CD4-positive, alpha-beta T cell treated with Interleukin-17A for 1 hour (primary cell): ENCODE results near the gene NAA60.
"Not testable (repeated sequence)": the region's sequence is repeated elsewhere in the genome, so short reads cannot be mapped to it uniquely, and the experiment has no call there.

ENCODE experiments used
- DNase-seq: peaks from one replicate; pipeline ENCODE4 v3.0.0-alpha.2; 2020

NAA60 gene

DNA sequence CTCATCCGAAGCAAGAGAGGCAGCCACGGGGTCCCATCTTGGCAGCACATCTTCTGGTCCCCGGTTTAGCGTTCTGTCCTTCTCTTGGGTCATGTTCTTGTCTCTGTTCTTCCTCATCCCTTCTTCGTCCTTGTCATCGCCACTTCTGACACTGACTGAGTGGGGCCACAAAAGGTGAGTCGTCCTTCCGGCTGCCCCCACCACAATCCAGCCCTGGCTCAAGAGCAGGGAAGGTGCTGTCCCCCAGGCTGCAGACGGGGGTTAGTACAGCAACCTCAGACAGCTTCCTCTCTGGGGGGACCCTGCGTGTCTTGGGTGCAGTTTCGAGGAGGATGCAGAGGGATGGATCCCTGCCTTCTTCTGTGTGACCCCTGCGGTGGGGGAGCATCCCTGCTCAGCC, 21.8 kb downstream of the NAA60 start:
- no peak for DNase-seq

DNA sequence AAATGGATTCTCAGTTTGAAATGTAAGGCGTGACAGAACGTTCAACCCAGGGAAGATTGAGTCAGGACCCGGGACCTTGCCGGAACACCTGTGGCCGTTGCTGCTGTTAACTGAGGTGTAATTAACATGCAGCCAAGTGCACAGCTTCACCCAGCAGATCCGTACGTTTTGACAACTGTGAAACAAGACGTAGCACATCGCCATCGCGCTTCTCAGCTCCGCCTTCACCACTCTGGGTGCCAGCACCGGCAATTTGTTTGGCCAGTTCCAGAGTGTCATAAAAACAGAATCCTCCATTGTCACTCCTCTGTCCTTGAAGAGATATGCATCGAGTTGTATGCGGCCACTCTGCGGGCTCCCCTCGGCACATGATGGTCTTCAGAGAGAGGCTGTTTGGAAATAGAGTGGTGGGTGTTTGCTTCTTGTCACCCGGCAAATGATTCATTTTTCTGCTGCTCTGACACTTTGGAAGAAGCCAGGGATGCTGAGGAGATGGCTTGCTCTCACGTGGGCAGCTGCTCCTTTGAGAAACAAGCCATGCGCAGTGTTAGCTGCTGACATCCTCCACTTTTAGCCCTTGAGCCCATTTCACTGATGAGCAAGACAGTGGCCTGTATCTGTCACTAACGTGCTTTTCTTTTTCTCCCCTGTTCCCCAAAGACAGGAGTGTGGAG, 22.6 kb downstream of the NAA60 start:
- no peak for DNase-seq

DNA sequence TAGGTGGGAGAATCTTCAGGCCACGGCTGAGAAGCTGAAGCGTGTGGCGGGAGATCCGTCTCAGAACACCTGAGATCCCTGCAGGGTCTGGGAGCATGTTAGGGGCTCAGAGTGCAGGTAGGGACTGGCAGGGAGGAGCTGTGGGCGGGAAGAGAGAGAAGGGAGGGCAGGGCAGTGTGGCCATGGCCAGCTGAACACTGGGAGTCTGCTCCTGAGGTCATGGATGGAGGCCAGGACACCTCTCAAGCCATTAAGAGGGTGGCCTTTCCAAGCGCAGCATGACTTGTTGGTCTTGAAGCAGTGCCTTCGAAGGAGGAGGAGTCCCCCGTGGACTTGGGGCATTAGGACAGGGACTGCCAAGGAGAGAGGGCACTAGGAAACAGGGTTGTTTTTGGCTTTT, 23.7 kb downstream of the NAA60 start:
- DNase-seq, result no peak

DNA sequence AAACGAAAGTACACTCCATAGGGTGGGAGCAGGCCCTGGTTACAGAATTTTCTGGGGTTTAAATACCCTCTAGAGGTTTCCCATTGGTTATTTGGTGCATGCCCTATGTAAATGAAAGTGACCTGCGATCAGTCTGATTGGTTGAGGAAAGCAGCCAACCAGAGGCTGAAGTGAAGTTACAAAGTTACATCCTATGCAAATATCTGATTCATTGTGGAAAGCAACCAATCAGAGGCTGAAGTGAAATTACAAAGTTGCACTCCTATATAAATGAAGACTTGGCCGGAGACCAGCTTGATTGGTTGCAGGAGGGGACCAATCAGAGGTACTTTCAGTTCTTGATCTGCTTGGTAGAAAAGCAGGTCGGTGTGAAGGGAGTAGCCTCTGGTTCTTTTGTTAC, 24.4 kb downstream of the NAA60 start:
- peak; percentile 5 for DNase-seq

DNA sequence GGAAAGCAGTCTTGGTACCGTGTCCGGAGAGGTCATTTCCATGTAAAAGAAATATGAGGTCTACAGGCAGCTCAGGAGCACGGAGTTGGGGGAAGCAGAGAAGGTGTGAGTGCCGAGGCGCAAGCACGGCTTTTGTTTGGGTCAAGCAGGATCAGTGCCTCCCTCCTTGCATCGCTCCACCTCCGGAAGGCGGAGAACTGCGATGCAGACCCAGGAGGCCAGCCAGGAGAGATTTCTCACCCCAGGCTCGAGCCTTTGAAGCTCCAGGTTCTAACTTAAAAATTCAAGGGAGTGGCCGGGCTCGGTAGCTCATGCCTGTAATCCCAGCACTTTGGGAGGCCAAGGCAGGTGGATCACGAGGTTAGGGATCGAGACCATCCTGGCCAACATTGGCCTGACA, 25.0 kb downstream of the NAA60 start:
- no peak for DNase-seq

DNA sequence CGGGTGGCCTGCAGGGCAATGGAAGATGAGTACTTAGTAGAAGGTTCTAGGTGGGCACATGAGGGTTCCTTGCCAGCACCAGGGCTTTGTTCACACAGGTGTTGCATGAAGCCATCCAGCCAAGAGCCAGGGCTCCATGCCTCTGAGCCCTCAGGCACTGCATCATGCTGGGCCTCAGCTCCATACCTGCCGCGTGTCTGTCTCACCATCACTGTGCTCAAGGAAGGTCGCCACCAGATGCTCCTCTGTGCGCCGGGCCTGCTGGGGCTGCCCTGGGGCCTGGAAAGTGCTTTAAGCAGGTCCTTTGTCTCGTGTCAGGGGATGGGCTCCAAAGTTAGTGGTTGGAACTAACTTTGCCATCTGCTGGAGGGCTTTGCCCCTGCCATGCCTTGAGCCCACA, 26.3 kb downstream of the NAA60 start:
- DNase-seq, result no peak

DNA sequence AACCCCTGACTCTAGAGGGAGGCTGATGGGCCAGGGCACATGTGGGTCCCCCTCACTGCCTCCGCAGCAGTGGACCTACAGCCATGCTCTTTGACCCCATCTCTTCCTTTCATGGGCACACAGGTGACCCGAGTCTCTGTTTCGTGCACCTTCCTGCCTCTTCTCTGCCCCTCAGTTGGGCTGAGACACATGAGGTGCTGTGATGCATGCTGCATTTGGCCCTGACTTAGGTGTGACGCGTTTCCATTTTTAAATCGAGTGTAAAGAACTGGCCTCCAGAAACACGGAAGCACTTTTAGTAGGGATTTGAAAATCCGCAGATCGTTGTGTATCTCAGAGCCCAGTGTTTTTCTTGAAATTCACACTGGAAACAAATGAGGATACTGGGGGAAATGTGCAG, 27.2 kb downstream of the NAA60 start:
- no peak for DNase-seq

DNA sequence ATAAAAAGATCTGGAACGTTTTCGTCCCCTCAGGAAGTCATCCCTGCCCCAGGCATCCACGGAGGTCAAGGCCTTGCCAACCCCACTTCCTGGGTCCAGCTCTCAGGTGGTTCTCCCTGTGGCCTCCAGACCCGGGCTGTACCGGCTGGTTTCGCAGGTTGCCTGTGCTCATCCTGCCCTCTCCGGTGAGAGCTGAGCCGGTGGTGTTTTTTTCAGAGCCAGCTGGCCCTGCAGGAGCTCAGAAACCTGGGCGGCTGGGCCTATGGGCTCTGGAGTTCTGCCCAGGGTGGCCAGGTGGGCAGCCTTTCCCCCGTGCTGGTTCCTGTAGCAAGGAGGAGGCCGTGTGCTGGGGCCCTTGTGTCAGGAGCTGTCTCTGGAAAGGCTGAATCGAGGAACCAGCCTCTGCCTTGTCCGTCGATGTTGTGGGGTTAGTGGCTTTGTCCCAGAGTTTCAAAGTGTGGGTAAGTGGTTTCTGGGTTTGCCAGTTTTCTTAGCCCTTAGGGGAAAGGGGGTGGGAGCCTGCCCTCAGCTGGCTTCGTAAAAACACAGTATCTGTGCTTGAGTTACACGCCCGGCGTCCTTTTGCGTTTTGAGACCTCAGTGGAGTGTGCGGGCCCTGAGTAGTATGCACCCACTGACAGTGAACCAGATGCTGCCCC, 28.2 kb downstream of the NAA60 start:
- no peak for DNase-seq

DNA sequence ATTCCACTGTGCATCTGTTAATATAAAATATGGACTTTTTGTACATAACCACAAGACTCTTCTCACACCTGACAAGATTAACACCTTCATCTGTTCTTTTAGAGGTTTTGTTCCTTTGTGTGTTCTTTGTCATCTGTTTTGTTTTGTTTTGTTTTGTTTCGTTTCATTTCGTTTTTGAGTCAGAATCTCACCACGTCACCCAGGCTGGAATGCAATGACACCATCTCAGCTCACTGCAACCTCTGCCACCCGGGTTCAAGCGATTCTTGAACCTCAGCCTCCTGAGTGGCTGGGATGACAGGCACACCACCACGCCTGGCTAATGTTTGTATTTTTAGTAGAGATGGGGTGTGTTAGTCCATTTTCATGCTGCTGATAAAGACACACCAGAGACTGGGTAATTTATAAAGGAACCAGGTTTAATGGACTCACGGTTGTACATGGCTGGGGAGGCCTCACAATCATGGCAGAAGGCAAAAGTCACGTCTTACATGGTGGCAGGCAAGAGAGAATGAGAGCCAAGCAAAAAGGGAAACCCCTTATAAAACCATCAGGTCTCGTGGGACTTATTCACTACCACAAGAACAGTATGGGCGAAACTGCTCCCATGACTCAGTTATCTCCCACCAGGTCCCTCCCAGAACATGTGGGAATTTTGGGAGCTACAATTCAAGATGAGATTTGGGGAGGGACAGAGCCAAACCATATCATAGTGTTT, 29.6 kb downstream of the NAA60 start:
- no peak for DNase-seq

DNA sequence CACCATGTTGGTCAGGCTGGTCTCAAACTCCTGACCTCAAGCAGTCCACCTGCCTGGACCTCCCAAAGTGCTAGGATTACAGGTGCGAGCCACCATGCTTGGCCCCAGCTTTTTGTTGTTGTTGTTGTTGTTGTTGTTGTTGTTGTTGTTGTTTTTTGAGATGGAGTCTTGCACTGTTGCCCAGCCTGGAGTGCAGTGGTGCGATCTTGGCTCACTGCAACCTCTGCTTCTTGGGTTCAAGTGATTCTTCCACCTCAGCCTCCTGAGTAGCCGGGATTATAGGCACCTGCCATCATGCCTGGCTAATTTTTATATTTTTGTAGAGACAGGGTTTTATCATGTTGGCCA, 30.1 kb downstream of the NAA60 start:
- DNase-seq, result not testable (repeated sequence)

DNA sequence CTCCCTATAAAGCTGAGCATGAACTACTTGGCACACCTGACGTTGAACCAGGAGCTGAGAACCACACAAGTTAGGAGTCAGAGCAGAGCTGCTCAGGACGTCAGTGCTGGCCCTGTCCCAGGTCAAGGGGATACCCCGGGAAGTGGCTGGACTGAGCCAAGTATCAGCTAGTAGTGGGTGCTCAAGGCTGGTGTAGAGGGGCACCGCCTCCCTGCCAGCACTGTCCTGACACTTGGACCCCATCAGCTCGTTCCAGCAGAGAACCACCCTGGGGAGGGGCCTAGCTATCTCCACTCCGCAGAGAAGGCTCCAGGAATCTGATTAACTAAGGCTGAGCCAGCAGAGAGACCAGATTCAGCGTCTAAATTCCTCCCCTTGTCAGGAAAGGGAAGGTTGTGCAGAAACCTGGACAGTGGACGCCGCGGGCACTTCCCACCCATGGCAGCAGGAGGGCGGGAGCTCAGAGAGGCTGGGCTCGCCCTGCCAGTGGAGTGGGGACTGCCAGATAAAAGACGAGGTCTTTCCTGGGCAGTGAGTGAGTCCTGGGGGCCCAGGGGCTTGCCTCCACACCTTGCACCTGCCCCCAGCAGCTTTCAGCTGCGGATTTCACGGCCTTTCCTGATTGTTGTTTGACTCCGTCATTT, 30.8 kb downstream of the NAA60 start:
- DNase-seq, result no peak

DNA sequence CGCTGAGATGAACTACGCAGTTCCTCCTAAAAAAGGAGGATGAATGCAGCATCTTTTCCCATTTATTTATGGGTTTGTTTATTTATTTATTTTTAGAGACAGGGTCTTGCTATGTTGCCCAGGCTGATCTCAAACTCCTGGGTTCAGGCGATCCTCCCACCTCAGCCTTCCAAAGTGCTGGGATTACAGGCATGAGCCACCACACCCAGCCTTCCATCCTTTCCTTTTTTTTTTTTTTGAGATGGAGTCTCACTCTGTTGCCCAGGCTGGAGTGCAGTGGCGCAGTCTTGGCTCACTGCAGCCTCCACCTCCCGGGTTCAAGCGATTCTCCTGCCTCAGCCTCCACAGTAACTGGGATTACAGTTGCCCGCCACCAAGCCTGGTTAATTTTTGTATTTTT, 31.4 kb downstream of the NAA60 start:
- DNase-seq, result not testable (repeated sequence)

DNA sequence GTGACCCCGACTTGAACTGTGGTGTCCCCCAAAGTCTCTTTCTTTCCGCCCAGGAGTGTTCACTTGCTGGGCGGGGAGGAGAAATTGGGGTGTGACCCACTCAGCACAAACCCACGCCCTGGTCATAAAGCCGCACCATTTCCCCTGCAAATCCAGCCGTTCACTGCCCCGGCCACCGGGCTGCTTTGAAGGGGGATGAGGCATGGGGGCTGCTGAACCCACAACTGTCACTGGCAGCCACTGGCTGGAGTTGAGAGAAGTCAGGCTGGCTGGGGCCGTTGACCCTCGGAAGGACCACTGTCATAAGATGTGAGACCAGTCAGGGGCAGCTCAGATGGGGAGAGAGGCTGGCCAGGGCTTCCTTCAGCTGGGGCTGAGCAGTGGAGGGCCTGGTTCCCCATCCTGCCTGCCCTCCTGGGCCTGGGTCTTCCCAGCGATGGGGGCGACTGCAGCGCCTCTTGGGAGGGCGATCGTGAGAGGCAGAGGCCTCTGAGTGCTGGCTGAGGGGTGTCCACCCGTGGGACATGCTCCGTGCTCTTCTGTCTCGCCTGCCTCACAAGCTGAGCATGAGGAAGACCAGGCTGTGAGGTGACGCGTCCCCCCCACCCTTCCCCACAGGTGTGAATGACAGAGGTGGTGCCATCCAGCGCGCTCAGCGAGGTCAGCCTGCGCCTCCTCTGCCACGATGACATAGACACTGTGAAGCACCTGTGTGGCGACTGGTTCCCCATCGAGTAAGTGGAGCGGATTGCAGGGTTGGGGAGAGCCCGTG, 32.3 kb downstream of the NAA60 start:
- no peak for DNase-seq

DNA sequence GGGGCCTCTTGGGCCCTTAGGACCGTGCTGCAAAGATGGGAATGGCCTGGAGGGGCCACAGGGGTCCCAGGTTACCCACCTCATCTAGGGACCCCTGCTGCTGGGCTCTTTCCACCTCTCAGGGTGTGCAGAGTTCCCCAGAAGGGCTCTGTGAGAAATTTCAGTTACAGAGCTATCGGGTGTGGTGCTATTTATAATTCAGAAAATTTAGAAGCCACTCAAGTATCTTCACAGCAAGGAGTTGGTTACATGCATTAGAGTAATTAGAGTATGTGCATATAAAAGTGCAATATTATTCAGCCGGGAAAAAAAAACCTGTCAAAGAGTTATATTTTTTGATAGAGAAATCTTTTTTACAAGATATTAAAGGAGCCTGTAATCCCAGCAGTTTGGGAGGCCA, 32.9 kb downstream of the NAA60 start:
- DNase-seq, result no peak

DNA sequence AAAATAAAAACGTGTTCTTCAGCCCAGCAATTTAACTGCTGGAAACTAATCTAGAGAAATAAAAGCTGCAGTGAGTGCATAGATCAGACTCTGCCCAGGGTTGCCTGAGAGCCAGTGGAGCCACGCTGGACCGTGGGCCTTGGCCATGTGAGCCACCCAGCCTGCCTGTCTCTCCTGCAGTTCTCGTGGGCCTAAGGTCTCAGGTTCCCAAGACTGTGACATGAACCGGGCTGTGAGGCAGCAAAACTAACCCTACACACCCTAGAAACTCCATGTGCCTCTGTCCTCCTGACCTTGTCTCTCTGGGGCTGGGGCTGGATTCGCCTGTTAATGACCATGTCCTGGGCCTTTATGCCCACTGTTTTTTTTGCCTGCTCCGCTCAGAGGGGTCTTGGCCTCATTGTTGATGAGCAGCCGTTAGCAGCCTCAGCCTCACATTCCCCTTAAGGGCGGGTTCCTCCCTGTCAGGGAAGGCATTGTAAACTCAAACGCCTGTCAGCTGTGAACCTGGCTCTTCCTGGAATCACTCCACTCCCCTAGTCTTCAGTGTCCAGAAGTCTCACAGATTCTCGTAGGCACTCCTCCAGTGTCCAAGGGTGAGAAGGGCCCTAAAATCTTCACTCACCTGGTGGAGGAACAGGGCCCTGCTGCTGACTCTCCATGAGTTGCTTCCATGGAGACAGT, 34.9 kb downstream of the NAA60 start:
- DNase-seq, result no peak

DNA sequence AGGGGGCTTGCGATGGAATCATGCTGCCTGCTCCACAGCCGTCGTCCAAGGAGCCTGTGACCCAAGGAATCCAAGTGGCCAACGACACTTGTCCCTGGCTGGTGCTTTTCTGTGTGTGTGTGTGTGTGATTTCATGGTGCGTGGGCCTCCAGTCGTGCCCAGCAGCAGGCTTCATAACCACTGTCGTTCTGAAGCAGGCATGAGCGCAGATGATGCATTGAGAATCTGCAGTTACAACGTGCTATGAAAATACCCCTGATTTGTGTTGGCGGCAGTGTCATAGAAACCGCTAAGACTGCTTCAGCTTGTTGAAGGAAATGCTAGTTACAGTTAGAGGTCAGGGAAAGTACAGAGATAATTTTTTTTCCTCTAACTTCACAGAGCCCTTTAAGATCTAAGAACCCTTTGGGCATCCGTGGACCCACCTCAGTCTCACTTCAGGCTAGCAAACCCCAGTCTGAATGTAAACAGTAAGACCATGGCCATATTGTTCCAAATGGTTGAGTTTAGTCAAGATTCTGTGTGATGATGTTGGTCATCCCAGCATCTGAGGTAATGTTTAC, 36.3 kb downstream of the NAA60 start:
- DNase-seq, result no peak

DNA sequence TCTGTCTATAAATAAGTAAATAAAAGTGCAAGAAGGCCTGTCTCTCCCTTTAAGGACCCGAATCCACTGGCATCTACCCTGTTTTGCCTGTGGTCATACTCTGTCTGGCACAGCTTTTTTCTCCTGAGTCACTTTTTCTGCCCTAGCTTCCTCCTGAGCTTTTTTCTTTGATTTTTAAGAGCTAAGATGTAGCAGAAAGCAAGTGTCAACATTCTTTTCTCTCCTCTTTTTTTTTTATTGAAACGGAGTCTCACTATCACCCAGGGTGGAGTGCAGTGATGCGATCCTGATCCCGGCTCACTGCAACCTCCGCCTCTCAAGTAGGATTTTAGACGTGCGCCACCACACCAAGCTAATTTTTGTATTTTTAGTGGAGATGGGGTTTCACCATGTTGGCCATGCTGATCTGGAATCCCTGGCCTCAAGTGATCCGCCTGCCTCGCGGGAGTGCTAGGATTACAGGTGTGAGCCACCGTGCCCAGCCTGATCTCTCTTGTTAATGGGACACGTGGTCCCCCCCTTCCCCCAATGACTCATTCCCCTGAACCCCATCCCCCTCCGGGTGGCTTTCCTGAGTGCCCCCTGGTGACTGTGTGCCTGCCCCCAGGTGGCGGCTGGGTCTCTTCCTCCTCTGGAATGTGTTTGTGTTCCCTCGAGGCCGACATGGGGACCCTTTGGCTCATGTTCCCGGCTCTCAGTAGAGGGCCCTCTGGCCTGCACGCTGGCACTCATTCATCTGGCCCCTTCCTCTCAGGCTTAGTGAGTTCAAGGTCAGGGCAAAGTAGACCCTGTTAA, 37.6 kb downstream of the NAA60 start:
- no peak for DNase-seq

DNA sequence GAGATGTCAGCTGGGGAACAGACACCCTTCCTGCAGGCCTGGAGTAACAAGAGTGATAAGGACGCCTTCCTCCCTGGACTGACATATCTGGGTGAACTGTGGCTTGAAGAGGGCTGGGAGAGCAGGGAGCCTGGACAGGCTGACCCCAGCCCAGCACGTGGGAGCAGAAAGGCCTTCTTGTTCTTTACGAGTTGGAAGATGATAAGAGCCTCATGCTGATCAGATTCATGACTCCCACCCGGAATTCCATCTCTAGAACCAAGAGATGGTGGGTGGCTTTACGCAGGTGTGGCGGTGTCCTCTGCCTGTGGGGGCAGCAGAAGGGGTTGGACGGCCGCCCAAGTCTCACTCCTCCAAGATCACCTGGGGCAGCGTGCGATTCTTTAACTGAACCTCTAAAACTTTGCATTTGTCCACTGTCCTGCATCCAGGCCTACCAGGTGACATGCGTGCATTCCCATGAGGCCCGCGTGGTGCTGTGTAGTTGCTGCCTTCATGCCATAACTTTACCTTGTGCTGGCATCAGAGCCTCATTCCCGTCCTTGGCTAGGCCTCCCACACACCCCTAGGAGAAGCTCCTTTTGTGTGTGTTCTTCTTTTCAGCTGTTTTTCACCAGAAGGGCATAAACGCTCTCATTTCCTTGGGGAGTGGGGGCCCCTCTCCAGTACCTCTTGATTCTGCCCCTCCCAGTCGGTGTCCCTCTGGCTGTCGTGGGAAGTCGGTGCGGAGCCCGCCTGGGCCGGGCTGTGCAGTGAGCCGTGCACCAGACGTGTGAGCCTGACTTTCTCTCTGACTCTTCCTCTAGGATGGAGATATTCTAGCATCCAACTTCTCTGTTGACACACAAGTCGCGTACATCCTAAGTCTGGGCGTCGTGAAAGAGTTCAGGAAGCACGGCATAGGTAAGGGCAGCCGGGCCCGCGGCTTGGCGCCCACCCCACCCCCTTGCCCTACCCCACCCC, 38.5 kb downstream of the NAA60 start:
- no peak for DNase-seq

DNA sequence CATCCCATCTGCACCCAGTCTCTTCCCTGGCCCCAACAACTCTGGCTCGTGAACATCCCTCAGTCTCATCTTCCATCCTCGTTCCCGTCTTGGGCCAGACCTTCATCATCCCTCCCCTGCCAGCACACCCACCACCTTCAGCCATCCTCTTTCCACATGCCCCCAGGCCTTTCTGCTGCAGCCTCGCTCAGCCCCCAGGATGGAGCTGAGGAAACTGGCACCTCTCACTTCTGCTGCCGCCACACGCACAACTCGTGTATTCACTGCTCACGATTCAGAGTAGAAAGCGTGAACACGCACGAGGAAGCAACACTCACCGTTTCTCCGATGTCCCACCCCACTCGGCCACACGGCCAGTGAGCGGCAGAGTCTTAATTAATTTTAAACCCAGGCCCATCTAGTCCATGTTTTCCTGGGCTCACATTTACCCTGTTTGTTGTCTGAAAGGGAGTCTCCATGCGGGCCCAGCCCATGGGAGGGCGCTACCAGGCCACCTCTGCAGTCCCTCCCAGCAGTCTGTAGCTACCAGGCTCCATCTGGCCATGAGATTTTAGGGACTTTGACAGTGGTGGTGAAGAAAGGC, 39.3 kb downstream of the NAA60 start:
- no peak for DNase-seq
